ENCODE data around the gene DOCK7.

GRCh38 chr1:62689524-62689923 lies 1.3 kb upstream of the DOCK7 start:
- no peak for TF ChIP-seq CTCF (IDR thresholded peaks at IDR 0.05)
- no peak for TF ChIP-seq POLR2A (IDR thresholded peaks at IDR 0.05)
- no peak for TF ChIP-seq POLR2AphosphoS5 (IDR thresholded peaks at IDR 0.05)
